Measurements from ENCODE around the gene KAT7.

KAT7 gene

DNA sequence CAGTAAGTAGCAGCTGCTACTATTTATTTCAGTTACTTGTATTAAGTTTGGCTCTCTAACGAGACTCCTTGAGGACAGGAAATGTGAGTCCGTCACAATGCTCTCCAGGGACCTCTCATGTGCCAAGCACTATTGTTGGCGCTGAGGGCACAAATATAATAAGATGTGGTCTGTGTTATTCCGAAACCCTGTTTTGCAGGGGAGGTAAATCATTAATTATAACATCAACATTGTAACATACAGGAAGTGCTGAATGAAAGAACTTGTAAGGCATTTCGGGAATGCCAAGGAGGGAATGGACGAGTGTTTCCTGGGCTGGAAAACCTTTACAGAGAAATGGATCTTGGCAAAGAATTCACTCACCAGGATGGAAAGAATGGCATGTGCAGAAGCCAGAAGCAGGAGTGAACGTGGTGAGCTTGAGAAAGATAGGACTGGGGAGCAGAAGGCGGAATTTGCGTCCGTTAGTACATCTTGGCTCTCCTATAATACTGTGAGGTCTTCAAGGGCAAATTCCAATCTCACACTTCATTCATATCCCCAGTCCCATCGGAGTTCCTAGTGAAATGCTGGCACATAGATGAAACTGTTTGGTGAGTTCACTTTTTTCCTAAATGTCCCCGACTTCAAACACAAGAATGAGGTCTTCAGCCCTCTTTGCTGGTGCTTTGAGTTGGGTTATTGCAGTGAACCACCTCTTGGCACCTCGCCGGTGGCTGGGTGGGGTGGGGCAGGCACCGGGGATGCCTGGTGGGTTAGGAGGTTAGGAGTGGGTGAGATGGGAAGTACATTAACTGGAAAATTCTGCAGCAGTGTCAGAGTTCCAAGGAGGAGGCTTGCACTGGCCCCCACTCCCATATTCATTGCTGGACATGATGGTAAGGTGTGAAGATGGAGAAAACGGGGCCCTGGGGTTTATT is 47.9 kb downstream of the KAT7 start:
- TF ChIP-seq, protein P1, sequence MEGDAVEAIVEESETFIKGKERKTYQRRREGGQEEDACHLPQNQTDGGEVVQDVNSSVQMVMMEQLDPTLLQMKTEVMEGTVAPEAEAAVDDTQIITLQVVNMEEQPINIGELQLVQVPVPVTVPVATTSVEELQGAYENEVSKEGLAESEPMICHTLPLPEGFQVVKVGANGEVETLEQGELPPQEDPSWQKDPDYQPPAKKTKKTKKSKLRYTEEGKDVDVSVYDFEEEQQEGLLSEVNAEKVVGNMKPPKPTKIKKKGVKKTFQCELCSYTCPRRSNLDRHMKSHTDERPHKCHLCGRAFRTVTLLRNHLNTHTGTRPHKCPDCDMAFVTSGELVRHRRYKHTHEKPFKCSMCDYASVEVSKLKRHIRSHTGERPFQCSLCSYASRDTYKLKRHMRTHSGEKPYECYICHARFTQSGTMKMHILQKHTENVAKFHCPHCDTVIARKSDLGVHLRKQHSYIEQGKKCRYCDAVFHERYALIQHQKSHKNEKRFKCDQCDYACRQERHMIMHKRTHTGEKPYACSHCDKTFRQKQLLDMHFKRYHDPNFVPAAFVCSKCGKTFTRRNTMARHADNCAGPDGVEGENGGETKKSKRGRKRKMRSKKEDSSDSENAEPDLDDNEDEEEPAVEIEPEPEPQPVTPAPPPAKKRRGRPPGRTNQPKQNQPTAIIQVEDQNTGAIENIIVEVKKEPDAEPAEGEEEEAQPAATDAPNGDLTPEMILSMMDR (IDR thresholded peaks at IDR 0.05; ENCODE audit: borderline replicate concordance, extremely low read depth, low read length, poor library complexity, severe bottlenecking): no peak
- TF ChIP-seq EZH2 (IDR thresholded peaks at IDR 0.05; ENCODE audit: borderline replicate concordance, low read depth, low read length, severe bottlenecking): no peak
- Histone ChIP-seq H3K4me3 (ENCODE audit: low read depth in 1 of 2, low read length in 2 of 2) (no peak overlapping the region), H3K36me3 (ENCODE audit: insufficient read depth, low read length) (peaks cover 31% of the 10 kb centered on the region), H3K4me2 (ENCODE audit: insufficient read depth, low read length) (no peak overlapping the region), H2AFZ (ENCODE audit: low read depth, low read length) (no peak overlapping the region), H3K79me2 (ENCODE audit: insufficient read depth, low read length) (no peaks in the 10 kb centered on the region), H3K27ac (ENCODE audit: low read length) (no peak overlapping the region), H4K20me1 (ENCODE audit: insufficient read depth, low read length) (0 out of 2 replicates have a peak, but pooled peaks cover 6% of the 10 kb centered on the region), H3K4me1 (ENCODE audit: insufficient read depth, low read length) (no peaks in the 10 kb centered on the region), H3K9me3 (ENCODE audit: insufficient read depth, low read length, severe bottlenecking) (no peaks in the 10 kb centered on the region), H3K9ac (ENCODE audit: low read depth, low read length) (no peak overlapping the region), H3K27me3 (ENCODE audit: insufficient read depth, low read length, poor library complexity) (no peaks in the 10 kb centered on the region)
- ATAC-seq (ENCODE audit: insufficient read depth, low read depth) (no peak), DNase-seq (no peak)

DNA sequence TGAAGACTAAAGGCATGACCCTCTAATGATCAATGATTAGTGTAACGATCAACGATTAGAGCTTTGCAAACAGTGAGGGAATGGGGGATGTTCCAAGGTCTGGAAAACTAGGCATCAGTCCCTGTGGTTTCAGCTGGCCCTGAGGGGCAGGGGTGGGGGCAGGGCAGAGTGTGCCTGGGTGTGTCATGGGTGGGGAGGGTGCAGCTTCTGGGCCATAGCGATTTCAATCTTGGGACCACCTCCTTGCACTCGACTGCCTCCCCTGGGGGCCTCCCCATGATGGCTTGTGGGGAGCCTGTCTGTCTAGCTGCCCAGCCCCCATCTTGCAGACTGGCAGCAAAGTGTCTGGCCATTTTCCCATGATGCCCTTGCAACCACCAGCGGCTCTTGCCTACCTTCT is 51.0 kb downstream of the KAT7 start:
- no peak overlapping the region for H3K4me2 ChIP-seq (ENCODE audit: insufficient read depth, low read length)
- no peaks in the 10 kb centered on the region for H3K27me3 ChIP-seq (ENCODE audit: insufficient read depth, low read length, poor library complexity)
- no peak overlapping the region for H3K9ac ChIP-seq (ENCODE audit: low read depth, low read length)
- no peak for ATAC-seq (ENCODE audit: insufficient read depth, low read depth)
- H3K27ac ChIP-seq (ENCODE audit: low read length): no peak overlapping the region
- H3K4me1 ChIP-seq (ENCODE audit: insufficient read depth, low read length): no peaks in the 10 kb centered on the region
- TF ChIP-seq, protein P1 (IDR thresholded peaks at IDR 0.05; ENCODE audit: borderline replicate concordance, extremely low read depth, low read length, poor library complexity, severe bottlenecking): no peak
- TF ChIP-seq EZH2 (IDR thresholded peaks at IDR 0.05; ENCODE audit: borderline replicate concordance, low read depth, low read length, severe bottlenecking): no peak
- no peak for DNase-seq
- no peak overlapping the region for H3K4me3 ChIP-seq (ENCODE audit: low read depth in 1 of 2, low read length in 2 of 2)
- H4K20me1 ChIP-seq (ENCODE audit: insufficient read depth, low read length): no peaks in the 10 kb centered on the region
- no peaks in the 10 kb centered on the region for H3K79me2 ChIP-seq (ENCODE audit: insufficient read depth, low read length)
- no peak overlapping the region for H2AFZ ChIP-seq (ENCODE audit: low read depth, low read length)
- H3K36me3 ChIP-seq (ENCODE audit: insufficient read depth, low read length): peaks cover 6% of the 10 kb centered on the region; the same call in 1 of the 2 replicates
- no peaks in the 10 kb centered on the region for H3K9me3 ChIP-seq (ENCODE audit: insufficient read depth, low read length, severe bottlenecking)

DNA sequence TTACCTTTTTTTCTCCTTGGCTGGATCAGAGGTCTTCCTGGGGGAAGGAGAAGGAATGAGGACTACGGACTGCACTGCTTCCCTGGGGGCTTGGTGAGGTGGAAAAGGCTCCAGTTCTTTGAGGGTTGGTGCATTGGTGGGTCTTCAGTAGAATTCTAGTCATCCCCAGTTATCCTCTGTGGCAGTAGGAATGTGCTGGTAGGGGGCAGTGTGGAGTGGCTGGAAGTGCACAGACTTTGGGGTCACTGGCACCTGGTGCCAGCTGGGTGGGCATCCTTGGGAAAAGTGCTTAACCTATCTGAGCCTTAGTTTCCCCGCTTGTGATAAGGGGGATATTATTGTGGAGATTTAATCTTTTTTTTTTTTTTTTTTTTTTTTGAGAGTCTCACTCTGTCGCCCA is 53.1 kb downstream of the KAT7 start:
- H2AFZ ChIP-seq (ENCODE audit: low read depth, low read length): no peak overlapping the region
- H4K20me1 ChIP-seq (ENCODE audit: insufficient read depth, low read length): 0 out of 2 replicates have a peak, but pooled peaks cover 3% of the 10 kb centered on the region
- H3K27me3 ChIP-seq (ENCODE audit: insufficient read depth, low read length, poor library complexity): no peaks in the 10 kb centered on the region
- TF ChIP-seq, protein P1 (IDR thresholded peaks at IDR 0.05; ENCODE audit: borderline replicate concordance, extremely low read depth, low read length, poor library complexity, severe bottlenecking): peak; percentile 35
- no peak for TF ChIP-seq EZH2 (IDR thresholded peaks at IDR 0.05; ENCODE audit: borderline replicate concordance, low read depth, low read length, severe bottlenecking)
- no peak for ATAC-seq (ENCODE audit: insufficient read depth, low read depth)
- no peak overlapping the region for H3K27ac ChIP-seq (ENCODE audit: low read length)
- H3K4me2 ChIP-seq (ENCODE audit: insufficient read depth, low read length): no peak overlapping the region
- H3K36me3 ChIP-seq (ENCODE audit: insufficient read depth, low read length): no peaks in the 10 kb centered on the region
- H3K9ac ChIP-seq (ENCODE audit: low read depth, low read length): no peak overlapping the region
- H3K4me1 ChIP-seq (ENCODE audit: insufficient read depth, low read length): no peaks in the 10 kb centered on the region
- no peak for DNase-seq
- H3K9me3 ChIP-seq (ENCODE audit: insufficient read depth, low read length, severe bottlenecking): no peaks in the 10 kb centered on the region
- H3K4me3 ChIP-seq (ENCODE audit: low read depth in 1 of 2, low read length in 2 of 2): no peak overlapping the region
- H3K79me2 ChIP-seq (ENCODE audit: insufficient read depth, low read length): no peaks in the 10 kb centered on the region

Measured in DND-41 (cell line).